ENCODE measurements around the gene POLR1B.

- TF ChIP-seq CTCF (IDR thresholded peaks at IDR 0.05) (no peak), POLR2A (IDR thresholded peaks at IDR 0.05) (no peak)
Observed at GRCh38 chr2:112622528-112622849, 80.2 kb downstream of the POLR1B start.

All from testis (tissue), 2 donors.